H1 (cell line): Measurements from ENCODE around the gene PPIF.

ENCODE experiments used
- CBX5 ChIP-seq: fragments of 300-800, 300-1000 bp; sonication (generic); IDR thresholded peaks from 2 replicates; pipeline ENCODE4 v1.7.1; 2016; ENCODE audit warnings: antibody characterized with exemption, low read length, low read depth
- CHD2 ChIP-seq: IDR thresholded peaks from 2 replicates; pipeline ENCODE4 v1.6.1; 2012; ENCODE audit warnings: low read length, improper control_type of control experiment
- GTF2F1 ChIP-seq: IDR thresholded peaks from 2 replicates; pipeline ENCODE4 v1.6.1; 2012; ENCODE audit warnings: low read depth, low read length, improper control_type of control experiment, borderline replicate concordance
- POLR2A ChIP-seq, 2 experiments: IDR thresholded peaks; 1 replicate in 1 of 2; 2 replicates in 1 of 2; pipeline ENCODE4 v1.6.1; 2011; ENCODE audit warnings: low read depth in 2 of 2, low read length in 2 of 2, mild to moderate bottlenecking in 2 of 2; ENCODE audit errors: control extremely low read depth in 1 of 2
- YY1 ChIP-seq: IDR thresholded peaks from 2 replicates; pipeline ENCODE4 v1.6.1; 2011; ENCODE audit warnings: low read depth, mild to moderate bottlenecking, low read length
- TF ChIP-seq, protein P1 (sequence below), 3 experiments: IDR thresholded peaks; 1 replicate in 2 of 3; 2 replicates in 1 of 3; pipeline versions ENCODE4 v1.5.1 to v1.6.1; 2011; ENCODE audit warnings: low read length in 3 of 3, mild to moderate bottlenecking in 3 of 3, inconsistent platforms in 2 of 3, low read depth in 1 of 3, moderate library complexity in 1 of 3; ENCODE audit not compliant: insufficient read depth in 1 of 3; ENCODE audit errors: control extremely low read depth in 1 of 3
- TF ChIP-seq, protein P2 (sequence below): IDR thresholded peaks from 2 replicates; pipeline ENCODE4 v1.6.1; 2012; ENCODE audit warnings: inconsistent platforms

DNA sequence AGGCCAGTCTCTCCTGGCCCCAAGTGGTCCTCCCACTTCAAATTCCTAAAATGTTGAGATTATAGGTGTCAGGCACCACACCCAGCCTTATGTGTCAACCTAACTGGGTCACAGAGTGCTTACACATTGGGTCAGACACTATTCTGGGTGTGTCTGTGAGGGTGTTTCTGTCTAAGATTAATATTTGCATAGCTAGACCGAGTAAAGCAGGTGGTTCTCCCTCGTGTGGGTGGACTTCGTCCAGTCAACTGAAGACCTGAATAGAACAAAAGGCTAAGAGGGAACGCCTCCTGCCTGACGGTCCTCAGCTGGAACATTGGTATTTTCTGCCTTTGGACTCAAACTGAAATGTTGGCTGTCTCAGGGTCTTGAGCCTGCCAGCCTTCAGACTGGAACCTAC, 11.5 kb downstream of the PPIF start:
- TF ChIP-seq, protein P1, sequence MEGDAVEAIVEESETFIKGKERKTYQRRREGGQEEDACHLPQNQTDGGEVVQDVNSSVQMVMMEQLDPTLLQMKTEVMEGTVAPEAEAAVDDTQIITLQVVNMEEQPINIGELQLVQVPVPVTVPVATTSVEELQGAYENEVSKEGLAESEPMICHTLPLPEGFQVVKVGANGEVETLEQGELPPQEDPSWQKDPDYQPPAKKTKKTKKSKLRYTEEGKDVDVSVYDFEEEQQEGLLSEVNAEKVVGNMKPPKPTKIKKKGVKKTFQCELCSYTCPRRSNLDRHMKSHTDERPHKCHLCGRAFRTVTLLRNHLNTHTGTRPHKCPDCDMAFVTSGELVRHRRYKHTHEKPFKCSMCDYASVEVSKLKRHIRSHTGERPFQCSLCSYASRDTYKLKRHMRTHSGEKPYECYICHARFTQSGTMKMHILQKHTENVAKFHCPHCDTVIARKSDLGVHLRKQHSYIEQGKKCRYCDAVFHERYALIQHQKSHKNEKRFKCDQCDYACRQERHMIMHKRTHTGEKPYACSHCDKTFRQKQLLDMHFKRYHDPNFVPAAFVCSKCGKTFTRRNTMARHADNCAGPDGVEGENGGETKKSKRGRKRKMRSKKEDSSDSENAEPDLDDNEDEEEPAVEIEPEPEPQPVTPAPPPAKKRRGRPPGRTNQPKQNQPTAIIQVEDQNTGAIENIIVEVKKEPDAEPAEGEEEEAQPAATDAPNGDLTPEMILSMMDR (IDR thresholded peaks at IDR 0.05; ENCODE audit: control extremely low read depth in 1 of 3, insufficient read depth in 1 of 3, low read depth in 1 of 3, low read length in 3 of 3), result no peak
- TF ChIP-seq GTF2F1, result no peak
- TF ChIP-seq, protein P2, sequence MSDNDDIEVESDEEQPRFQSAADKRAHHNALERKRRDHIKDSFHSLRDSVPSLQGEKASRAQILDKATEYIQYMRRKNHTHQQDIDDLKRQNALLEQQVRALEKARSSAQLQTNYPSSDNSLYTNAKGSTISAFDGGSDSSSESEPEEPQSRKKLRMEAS, result no peak
- no peak for TF ChIP-seq POLR2A (IDR thresholded peaks at IDR 0.05; ENCODE audit: control extremely low read depth in 1 of 2, low read depth in 2 of 2, low read length in 2 of 2)
- TF ChIP-seq CHD2, result no peak
- TF ChIP-seq YY1, result no peak
- TF ChIP-seq CBX5, result no peak
